Right lobe of liver (tissue), 4 donors: Measurements from ENCODE around the gene FAM20C.

Experiments used
- CTCF ChIP-seq, 4 donors: fragments of 200-600 bp in 3 of 4; fragments of 450-650 bp in 1 of 4; IDR thresholded peaks; one replicate each; pipeline versions ENCODE4 v1.5.1 to v1.8.0; 2016 to 2022; ENCODE audit warnings: antibody characterized with exemption in 4 of 4, mild to moderate bottlenecking in 2 of 4
- POLR2A ChIP-seq: fragments of 450-650 bp; IDR thresholded peaks from one replicate; pipeline ENCODE4 v1.6.1; 2017; ENCODE audit warnings: antibody characterized with exemption, mild to moderate bottlenecking
- donor health status: DM: no; HTN: no; CAD: no.
- donor health status: DM: no; HTN: no; CAD: no.
- donor health status: DM: no; HTN: yes; CAD: no.

- TF ChIP-seq CTCF (IDR thresholded peaks at IDR 0.05) (no peak), POLR2A (no peak)
These were observed 84.9 kb downstream of the FAM20C start for GRCh38 chr7:277228-277627.
